CD4-positive, alpha-beta T cell (primary cell): ENCODE measurements around the gene ADGRG3. TPM values are rescaled to one million over a fixed set of nuclear protein-coding genes. Genes with fewer than 3 reads are reported as not detected.

Experiments
- ATAC-seq: fragments of 200-7000 bp; cut with Tn5 transposase; one replicate; pipeline ENCODE4 v1.10.0; 2022; ENCODE audit warnings: mild to moderate bottlenecking; ENCODE audit not compliant: poor library complexity
- CTCF ChIA-PET: fragments of 350-600 bp; sonication (Branson Sonifier 250); formaldehyde crosslinking; loops from one replicate; lab custom pipeline; 2021; ENCODE audit warnings: antibody characterized with exemption, inconsistent platforms; lab: Charles Lee
- POLR2A ChIA-PET: fragments of 350-600 bp; sonication (Branson Sonifier 250); formaldehyde crosslinking; loops from one replicate; lab custom pipeline; 2021; ENCODE audit warnings: antibody characterized with exemption, inconsistent platforms; lab: Charles Lee
- DNase-seq, 14 experiments: peaks; one replicate each; pipeline ENCODE4 v3.0.0-alpha.2; 2013 to 2020; ENCODE audit warnings: mixed read lengths in 2 of 14
- H3K27ac ChIP-seq, 2 donors: one replicate each; pipeline versions ENCODE4 v1.5.1 to v1.7.0; 2013; ENCODE audit warnings: low read length in 2 of 2, low read depth in 1 of 2, mild to moderate bottlenecking in 1 of 2
- H3K27me3 ChIP-seq, 2 experiments: 1 replicate in 1 of 2; 2 replicates in 1 of 2; pipeline versions ENCODE4 v1.6.1 to v1.7.0; 2013; ENCODE audit warnings: low read length in 2 of 2, control low read depth in 1 of 2, mild to moderate bottlenecking in 1 of 2, moderate library complexity in 1 of 2; ENCODE audit not compliant: insufficient read depth in 2 of 2, control insufficient read depth in 1 of 2
- H3K36me3 ChIP-seq: one replicate; pipeline ENCODE4 v1.6.1; 2013; ENCODE audit warnings: low read length, control low read depth; ENCODE audit not compliant: insufficient read depth
- H3K4me1 ChIP-seq: one replicate; pipeline ENCODE4 v1.6.1; 2013; ENCODE audit warnings: low read length, control low read depth; ENCODE audit not compliant: insufficient read depth
- H3K4me3 ChIP-seq: one replicate; pipeline ENCODE4 v1.5.1; 2013; ENCODE audit warnings: mild to moderate bottlenecking, low read length, moderate library complexity
- H3K9me3 ChIP-seq, 2 experiments: 1 replicate in 1 of 2; 2 replicates in 1 of 2; pipeline versions ENCODE4 v1.6.1 to v1.7.0; 2013; ENCODE audit warnings: low read length in 2 of 2, mild to moderate bottlenecking in 2 of 2, control low read depth in 1 of 2, moderate library complexity in 1 of 2; ENCODE audit not compliant: control insufficient read depth in 1 of 2, insufficient read depth in 1 of 2
- H3K27ac Mint-ChIP-seq: one replicate; pipeline ENCODE4 v1.8.0; 2020; ENCODE audit warnings: mixed read lengths
- H3K27me3 Mint-ChIP-seq: one replicate; pipeline ENCODE4 v1.8.0; 2021; ENCODE audit warnings: mixed read lengths
- H3K36me3 Mint-ChIP-seq: one replicate; pipeline ENCODE4 v1.8.0; 2021; ENCODE audit warnings: low read depth, mixed read lengths
- H3K4me1 Mint-ChIP-seq: one replicate; pipeline ENCODE4 v1.8.0; 2021; ENCODE audit warnings: low read depth, mixed read lengths
- H3K4me3 Mint-ChIP-seq: one replicate; pipeline ENCODE4 v1.8.0; 2020; ENCODE audit warnings: mild to moderate bottlenecking, mixed read lengths
- H3K9me3 Mint-ChIP-seq: one replicate; pipeline ENCODE4 v1.8.0; 2020; ENCODE audit warnings: mixed read lengths
- CTCF ChIP-seq: fragments of 200-600 bp; IDR thresholded peaks from one replicate; pipeline ENCODE4 v1.8.0; 2022; ENCODE audit warnings: antibody characterized with exemption, mild to moderate bottlenecking
- intact Hi-C, 2 experiments: fragments of 100-400 bp; cut with DNase I in 1 of 2; cut with micrococcal nuclease in 1 of 2; formaldehyde crosslinking; loops; one replicate each; pipeline versions ENCODE4 v1.15.1 to v1.9.0; 2023 to 2025; cut with DNase I, micrococcal nuclease
- total RNA-seq, 174 experiments: library from RNA in 2 of 174; stranded (reverse) in 2 of 174; gene quantifications; one replicate each; pipeline ENCODE4 v1.2.3 and lab custom pipeline; 2021 to 2026

Gene ADGRG3
- total RNA-seq, 2 experiments from 2014 or later: 0.28 TPM; not detected in 1

- Mint-ChIP-seq H3K27me3 (no peaks in the 10 kb centered on the region), H3K27ac (no peak overlapping the region), H3K4me3 (no peak overlapping the region), H3K36me3 (no peaks in the 10 kb centered on the region), H3K9me3 (no peaks in the 10 kb centered on the region), H3K4me1 (no peaks in the 10 kb centered on the region)
- H3K27ac ChIP-seq: no peak overlapping the region
- DNase-seq: no peak
- H3K9me3 ChIP-seq: no peaks in the 10 kb centered on the region
- no peak for TF ChIP-seq CTCF
- H3K27me3 ChIP-seq: peaks cover 0 to 3% of the 10 kb centered on the region in 2 experiments
- POLR2A ChIA-PET: no interaction called here
- no peak overlapping the region for H3K4me3 ChIP-seq
- no peak for ATAC-seq
- CTCF ChIA-PET: no interaction called here
- H3K36me3 ChIP-seq: no peaks in the 10 kb centered on the region
- intact Hi-C loops: no loop called here
- H3K4me1 ChIP-seq: peaks cover 7% of the 10 kb centered on the region
Measured at GRCh38 chr16:57664662-57665025, 3.5 kb upstream of the ADGRG3 start.

- Mint-ChIP-seq H3K27ac (no peak overlapping the region), H3K9me3 (no peaks in the 10 kb centered on the region), H3K4me3 (no peak overlapping the region), H3K4me1 (no peaks in the 10 kb centered on the region), H3K36me3 (no peaks in the 10 kb centered on the region), H3K27me3 (no peaks in the 10 kb centered on the region)
- Histone ChIP-seq H3K36me3 (no peaks in the 10 kb centered on the region), H3K27me3 (peaks cover 0 to 3% of the 10 kb centered on the region in 2 experiments), H3K9me3 (no peaks in the 10 kb centered on the region), H3K4me3 (no peak overlapping the region), H3K4me1 (peaks cover 7% of the 10 kb centered on the region), H3K27ac (no peak overlapping the region)
- no peak for ATAC-seq
- POLR2A ChIA-PET: no interaction called here
- CTCF ChIA-PET: no interaction called here
- DNase-seq: no peak
- intact Hi-C loops: no loop called here
- no peak for TF ChIP-seq CTCF
Measured at GRCh38 chr16:57665541-57665940, 2.6 kb upstream of the ADGRG3 start.

DNA sequence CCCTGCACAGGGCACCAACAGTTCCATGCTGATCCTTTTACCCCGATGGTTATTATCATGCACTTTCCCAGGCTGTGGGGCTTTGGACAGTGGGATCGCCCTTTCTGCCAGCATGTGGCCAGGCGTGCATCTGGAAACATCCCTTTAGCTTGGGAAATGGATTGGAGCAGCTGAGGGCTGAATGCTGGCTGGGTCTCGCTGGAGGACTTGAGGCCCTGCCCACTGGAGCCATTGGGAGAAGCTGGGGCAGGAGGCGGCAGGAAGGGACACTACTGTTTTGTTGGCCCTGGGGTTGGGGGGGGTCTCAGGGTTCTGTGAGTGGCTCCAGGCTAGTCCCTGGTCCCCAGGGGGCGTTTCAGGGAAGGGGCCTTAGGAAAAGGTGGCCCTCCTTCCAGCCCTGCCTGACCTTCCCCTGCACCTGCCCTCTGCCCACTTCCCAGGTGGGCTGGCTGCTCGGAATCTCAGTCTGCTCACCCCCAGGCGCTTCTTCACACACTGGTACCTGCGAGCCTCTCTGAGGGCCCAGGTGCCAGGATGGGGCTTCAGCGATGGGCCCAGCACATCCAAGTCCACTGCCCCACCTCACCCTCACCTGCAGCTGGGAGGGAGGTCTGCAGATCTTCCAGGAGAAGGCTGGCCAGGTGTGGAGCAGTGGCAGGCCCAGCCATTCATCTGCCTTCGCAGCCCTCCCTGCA is 1.6 kb upstream of the ADGRG3 start:
- Mint-ChIP-seq H3K27ac (no peak overlapping the region), H3K4me1 (no peaks in the 10 kb centered on the region), H3K9me3 (no peaks in the 10 kb centered on the region), H3K36me3 (no peaks in the 10 kb centered on the region), H3K27me3 (no peaks in the 10 kb centered on the region), H3K4me3 (no peak overlapping the region)
- ChIA-PET POLR2A (no interaction called here), CTCF (no interaction called here)
- H3K27ac ChIP-seq: no peak overlapping the region
- no peak for DNase-seq
- H3K4me1 ChIP-seq: peaks cover 7% of the 10 kb centered on the region
- no peak for TF ChIP-seq CTCF
- H3K36me3 ChIP-seq: no peaks in the 10 kb centered on the region
- H3K27me3 ChIP-seq: peaks cover 0 to 3% of the 10 kb centered on the region in 2 experiments
- ATAC-seq: no peak
- no peaks in the 10 kb centered on the region for H3K9me3 ChIP-seq
- no peak overlapping the region for H3K4me3 ChIP-seq
- intact Hi-C loops: no loop called here
